Lower leg skin (tissue), 3 donors: Measurements from ENCODE around the gene GLI3.

Experiments
- CTCF ChIP-seq, 3 donors: fragments of 450-650 bp; IDR thresholded peaks; one replicate each; pipeline ENCODE4 v1.5.1; 2016; ENCODE audit warnings: antibody characterized with exemption in 3 of 3, mild to moderate bottlenecking in 3 of 3, moderate library complexity in 2 of 3
- POLR2A ChIP-seq, 2 donors: fragments of 450-650 bp; IDR thresholded peaks; one replicate each; pipeline ENCODE4 v1.6.1; 2016 to 2017; ENCODE audit warnings: antibody characterized with exemption in 2 of 2, mild to moderate bottlenecking in 1 of 2, moderate library complexity in 1 of 2

DNA sequence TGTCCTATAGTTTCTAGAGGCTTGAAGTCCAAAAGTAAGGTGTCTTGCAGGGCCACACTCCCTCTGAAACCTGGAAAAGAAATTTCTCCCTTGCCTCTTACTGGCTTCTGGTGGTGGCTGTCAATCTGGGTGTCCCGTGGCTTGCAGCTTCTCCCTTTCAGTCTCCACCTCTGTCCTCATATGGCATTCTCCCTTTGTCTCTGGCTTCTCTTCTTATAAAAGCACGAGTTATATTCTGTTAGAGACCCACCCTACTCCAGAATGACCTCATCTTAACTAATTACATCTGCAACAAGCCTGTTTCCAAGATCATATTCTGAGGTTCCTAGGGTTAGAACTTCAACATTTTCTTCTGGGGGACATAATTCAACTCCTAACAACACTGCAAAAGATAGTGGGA, 3.4 kb upstream of the GLI3 start:
- TF ChIP-seq POLR2A (IDR thresholded peaks at IDR 0.05) (no peak), CTCF (IDR thresholded peaks at IDR 0.05) (no peak)
